ENCODE measurements around the gene ACTL7A. TPM values are rescaled to one million over a fixed set of nuclear protein-coding genes. Genes with fewer than 3 reads are reported as not detected.
"Not testable (repeated sequence)": the region's sequence is repeated elsewhere in the genome, so short reads cannot be mapped to it uniquely, and the experiment has no call there.

Gene ACTL7A
- total RNA-seq, 2 donors from 2014 or later, result not detected

- H3K27me3 ChIP-seq, result no peaks in the 10 kb centered on the region
- ATAC-seq (no peak), DNase-seq (no peak)
- no peaks in the 10 kb centered on the region for H3K36me3 ChIP-seq (replicated peaks in 1 of 2; ENCODE audit: insufficient read depth in 1 of 2, low read depth in 2 of 2)
- no peak overlapping the region for H3K27ac ChIP-seq
- WGBS, 2 donors, result 80 to 82% methylated on average over 6 of the region's 6 CpGs
- no peak overlapping the region for H3K4me3 ChIP-seq
- H3K9me3 ChIP-seq, result no peaks in the 10 kb centered on the region
- intact Hi-C loops (cut with DNase I), result no loop called here
- H3K4me1 ChIP-seq, result no peaks in the 10 kb centered on the region
- TF ChIP-seq POLR2A (IDR thresholded peaks at IDR 0.05), result no peak
- TF ChIP-seq CTCF (IDR thresholded peaks at IDR 0.05), result no peak
Observed at GRCh38 chr9:108838017-108838416, 24.0 kb upstream of the ACTL7A start.

GRCh38 chr9:108839561-108839960, 22.5 kb upstream of the ACTL7A start:
- H3K27me3 ChIP-seq; intact Hi-C loops (cut with DNase I); DNase-seq; H3K27ac ChIP-seq; H3K4me1 ChIP-seq; H3K36me3 ChIP-seq (replicated peaks in 1 of 2; ENCODE audit: insufficient read depth in 1 of 2, low read depth in 2 of 2); H3K9me3 ChIP-seq; ATAC-seq; H3K4me3 ChIP-seq: not testable (repeated sequence)
- WGBS, 2 donors, result 71 to 78% methylated on average over 5 of the region's 5 CpGs

- WGBS, 2 donors, result 56 to 72% methylated on average over 16 of the region's 16 CpGs
- TF ChIP-seq CTCF (IDR thresholded peaks at IDR 0.05) (no peak), POLR2A (IDR thresholded peaks at IDR 0.05) (no peak)
- Histone ChIP-seq H3K36me3 (replicated peaks in 1 of 2; ENCODE audit: insufficient read depth in 1 of 2, low read depth in 2 of 2) (no peaks in the 10 kb centered on the region), H3K27ac (no peak overlapping the region), H3K4me1 (no peaks in the 10 kb centered on the region), H3K27me3 (no peaks in the 10 kb centered on the region), H3K4me3 (no peak overlapping the region), H3K9me3 (no peaks in the 10 kb centered on the region)
- no peak for ATAC-seq
- intact Hi-C loops (cut with DNase I), result no loop called here
- no peak for DNase-seq
Observed at GRCh38 chr9:108842610-108843295, 19.3 kb upstream of the ACTL7A start.

GRCh38 chr9:108844391-108844790, 17.7 kb upstream of the ACTL7A start:
- Histone ChIP-seq H3K9me3 (no peaks in the 10 kb centered on the region), H3K27ac (no peak overlapping the region), H3K36me3 (replicated peaks in 1 of 2; ENCODE audit: insufficient read depth in 1 of 2, low read depth in 2 of 2) (no peaks in the 10 kb centered on the region), H3K4me3 (no peak overlapping the region), H3K4me1 (no peaks in the 10 kb centered on the region), H3K27me3 (no peaks in the 10 kb centered on the region)
- DNase-seq, result no peak
- intact Hi-C loops (cut with DNase I), result no loop called here
- ATAC-seq, result no peak
- TF ChIP-seq POLR2A (IDR thresholded peaks at IDR 0.05), result no peak
- TF ChIP-seq CTCF (IDR thresholded peaks at IDR 0.05), result no peak
- 47 to 54% methylated on average over 2 of the region's 2 CpGs for WGBS, 2 donors

GRCh38 chr9:108844856-108845255, 17.2 kb upstream of the ACTL7A start:
- intact Hi-C loops (cut with DNase I), result no loop called here
- WGBS, 2 donors, result 69 to 79% methylated on average over 2 of the region's 2 CpGs
- no peak overlapping the region for H3K4me3 ChIP-seq
- no peaks in the 10 kb centered on the region for H3K36me3 ChIP-seq (replicated peaks in 1 of 2; ENCODE audit: insufficient read depth in 1 of 2, low read depth in 2 of 2)
- no peaks in the 10 kb centered on the region for H3K4me1 ChIP-seq
- TF ChIP-seq CTCF (IDR thresholded peaks at IDR 0.05) (no peak), POLR2A (IDR thresholded peaks at IDR 0.05) (no peak)
- no peaks in the 10 kb centered on the region for H3K9me3 ChIP-seq
- ATAC-seq (no peak), DNase-seq (no peak)
- H3K27me3 ChIP-seq, result no peaks in the 10 kb centered on the region
- H3K27ac ChIP-seq, result no peak overlapping the region
